GM12873 (cell line): Measurements from ENCODE around the gene PSMB2.

Experiments
- CTCF ChIP-seq: IDR thresholded peaks from 2 replicates; pipeline ENCODE4 v1.5.1; 2012; ENCODE audit warnings: low read depth, mild to moderate bottlenecking, moderate library complexity, low read length, control low read depth; ENCODE audit not compliant: insufficient read depth; ENCODE audit errors: missing control alignments

Gene PSMB2

DNA sequence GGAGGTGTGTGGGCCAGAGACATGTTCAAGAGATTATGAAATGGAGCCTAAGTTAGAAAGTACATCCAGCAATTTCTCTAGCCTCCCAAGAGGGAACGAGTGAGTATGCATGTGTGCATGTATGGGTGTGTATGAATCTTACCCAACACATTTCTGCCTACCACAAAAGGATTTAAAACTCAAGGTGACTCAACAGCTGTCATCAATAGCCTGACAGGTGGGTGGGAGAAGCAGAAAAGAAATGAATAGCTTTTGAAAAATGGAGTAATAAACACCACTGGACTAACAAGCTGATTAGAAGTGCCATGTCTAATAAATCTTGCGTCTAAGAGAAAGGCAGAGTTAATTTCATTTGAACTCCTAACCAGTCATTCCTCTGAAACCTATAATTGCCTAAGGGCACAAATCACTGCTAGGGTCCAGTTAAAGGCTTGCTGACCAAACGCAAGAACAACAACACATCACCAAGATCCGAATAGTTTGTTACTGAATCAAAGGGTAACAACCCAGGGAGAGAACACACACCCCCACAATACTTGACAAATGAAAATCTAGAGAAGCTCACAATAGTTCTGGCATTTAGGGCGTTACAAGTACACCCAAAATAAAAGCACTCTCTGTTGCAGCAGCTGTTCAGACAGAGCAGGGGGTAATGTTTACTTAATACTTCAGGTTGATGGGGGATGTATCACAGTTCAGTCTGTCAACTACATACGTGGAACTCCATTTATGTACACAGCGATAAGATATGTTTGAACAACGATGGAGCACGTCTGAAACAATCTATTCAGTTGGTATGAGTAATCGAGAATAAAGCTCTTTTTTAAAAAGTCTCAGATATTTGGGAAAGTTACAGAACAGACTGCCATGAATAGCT lies 85.5 kb downstream of the PSMB2 start:
- TF ChIP-seq CTCF: no peak

DNA sequence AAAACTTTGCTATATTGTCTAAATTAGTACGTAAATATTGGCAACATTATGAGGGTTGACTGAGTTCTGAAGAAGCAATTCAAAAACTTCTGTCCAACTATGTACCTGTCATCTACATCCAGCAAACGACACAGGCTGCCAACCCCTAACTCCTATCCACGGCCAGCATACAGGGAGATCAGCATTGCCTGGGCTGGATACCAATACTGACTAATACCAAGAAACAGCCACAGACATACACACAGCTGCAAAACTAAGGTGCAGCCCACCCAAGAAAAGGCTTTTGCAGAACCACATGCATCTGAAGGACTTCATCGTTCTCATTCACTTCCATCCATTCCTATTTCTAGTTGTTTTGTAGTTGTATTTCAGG lies 86.1 kb downstream of the PSMB2 start:
- TF ChIP-seq CTCF: no peak

DNA sequence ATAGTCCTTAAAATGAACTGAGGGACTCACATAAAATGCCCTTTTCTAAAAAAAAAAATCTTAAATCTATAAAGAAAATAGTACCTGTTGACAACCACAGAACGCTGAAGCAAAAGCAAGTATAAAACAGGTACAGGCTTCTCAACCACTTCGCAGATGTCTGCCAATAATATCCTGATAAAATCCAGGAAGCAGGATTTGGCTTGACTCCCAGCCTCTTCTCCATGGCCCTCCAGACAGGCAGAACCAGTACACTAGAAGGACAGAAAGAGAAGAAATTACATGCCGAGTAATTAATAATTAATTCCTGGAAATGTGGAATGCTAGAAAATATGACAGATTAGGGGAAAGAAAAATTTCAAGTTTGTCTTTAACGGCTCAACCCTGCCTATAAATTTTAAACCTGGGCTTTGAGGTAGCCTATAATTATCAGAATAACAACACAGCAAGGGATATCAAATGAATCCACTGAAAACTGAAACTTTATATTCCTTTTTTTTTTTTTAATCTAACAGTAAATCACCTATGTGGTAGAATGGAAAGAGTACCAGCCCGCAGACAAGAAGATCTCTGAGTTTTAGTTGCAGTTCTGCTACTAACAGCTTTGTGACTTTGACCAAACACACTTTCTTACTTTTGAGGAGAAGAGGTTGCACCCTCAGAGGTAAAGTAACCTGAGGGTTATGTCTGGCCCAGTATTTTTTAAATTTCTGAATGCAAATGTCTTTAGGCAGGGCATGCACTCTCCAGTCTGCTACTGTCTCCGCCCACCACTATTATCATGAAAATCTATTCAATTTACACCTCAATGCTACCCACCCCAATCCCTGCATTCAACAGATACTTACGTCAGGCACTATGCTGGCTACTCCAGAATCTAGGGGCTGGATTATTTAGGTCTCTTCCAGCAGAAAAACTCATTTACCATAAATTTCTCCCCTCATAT lies 86.8 kb downstream of the PSMB2 start:
- TF ChIP-seq CTCF: no peak

GRCh38 chr1:35553851-35554250 lies 87.5 kb downstream of the PSMB2 start:
- no peak for TF ChIP-seq CTCF
